ENCODE data around the gene LRSAM1.

The LRSAM1 gene

DNA sequence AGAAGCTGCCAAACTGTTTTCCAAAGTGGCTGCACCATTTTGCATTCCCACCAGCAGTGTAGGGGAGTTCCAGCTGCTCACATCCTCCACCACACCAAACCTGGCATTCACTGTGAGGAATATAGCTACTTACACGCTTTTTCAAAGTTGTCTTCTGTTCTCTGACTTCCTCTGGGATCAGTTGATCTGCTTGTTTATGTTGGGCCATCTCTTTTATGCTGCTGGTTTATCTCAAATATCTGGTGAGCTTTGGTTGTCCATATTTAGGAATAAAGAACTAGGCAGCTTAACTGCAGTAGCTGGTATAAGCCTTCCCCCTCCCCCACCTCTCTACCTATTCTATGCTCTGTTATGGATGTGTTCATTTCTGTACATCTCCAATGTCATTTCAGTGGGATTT lies 35.7 kb upstream of the LRSAM1 start:
- Histone ChIP-seq H3K9ac (ENCODE audit: low read length in 5 of 5) (no peak overlapping the region), H3K4me1 (ENCODE audit: control insufficient read depth in 5 of 5, insufficient read depth in 5 of 5, low read length in 5 of 5) (peaks cover 0 to 17% (median 5%) of the 10 kb centered on the region in 5 donors), H3K9me3 (ENCODE audit: control insufficient read depth in 5 of 5, low read length in 5 of 5) (no peaks in the 10 kb centered on the region), H3K27ac (ENCODE audit: low read depth, low read length) (no peak overlapping the region), H3K4me3 (ENCODE audit: low read depth in 1 of 5, low read length in 5 of 5) (no peak overlapping the region), H3K27me3 (ENCODE audit: control insufficient read depth in 5 of 5, insufficient read depth in 4 of 5, low read length in 5 of 5) (no peaks in the 10 kb centered on the region), H3K36me3 (ENCODE audit: control insufficient read depth in 5 of 5, insufficient read depth in 5 of 5, low read length in 5 of 5) (peaks cover 0 to 6% (median 2%) of the 10 kb centered on the region in 5 donors)

DNA sequence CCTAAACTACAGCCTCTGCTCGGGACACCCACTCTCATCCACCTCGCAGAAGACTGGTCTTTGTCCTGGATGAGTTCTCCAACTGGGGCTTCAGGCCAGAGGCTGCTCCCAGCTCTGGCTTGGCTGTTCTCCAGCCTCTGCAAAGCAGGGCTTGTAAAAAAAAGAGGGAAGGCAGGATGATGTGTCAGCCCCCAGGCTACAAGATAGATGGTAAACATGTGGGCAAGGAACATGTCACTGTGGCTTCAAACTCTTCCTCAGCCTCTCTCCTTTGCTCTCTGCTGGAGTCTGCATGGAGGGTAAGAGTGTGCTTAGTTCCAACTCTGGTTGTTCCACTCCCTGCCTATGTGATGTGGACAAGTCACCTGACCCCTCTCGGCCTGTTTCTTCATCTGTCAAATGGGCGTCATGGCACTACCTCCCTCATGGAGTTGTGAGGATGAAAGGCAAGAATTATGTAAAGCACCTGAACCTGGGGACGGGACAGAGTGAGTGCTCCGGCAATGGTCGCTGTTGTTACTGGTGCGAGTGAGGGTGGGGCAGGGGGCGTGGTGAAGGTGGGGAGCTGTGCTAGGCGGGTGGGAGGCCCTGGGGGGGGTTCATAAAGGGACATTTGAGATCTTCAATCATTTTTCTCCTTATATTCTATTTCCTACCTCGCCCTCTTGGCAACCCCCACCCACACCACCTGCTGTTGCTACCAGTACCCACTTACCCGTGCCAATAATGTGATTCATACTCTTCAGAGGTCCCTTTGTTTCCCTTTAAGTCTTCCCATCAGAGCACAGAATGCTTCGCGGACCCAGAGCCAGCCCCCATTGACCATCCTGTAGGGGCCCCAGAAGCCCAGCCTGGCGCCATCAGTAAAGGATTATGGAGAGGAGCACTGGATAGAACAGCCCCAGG lies 33.9 kb upstream of the LRSAM1 start:
- Histone ChIP-seq H3K27me3 (ENCODE audit: control insufficient read depth in 5 of 5, insufficient read depth in 4 of 5, low read length in 5 of 5) (no peaks in the 10 kb centered on the region), H3K4me3 (ENCODE audit: low read depth in 1 of 5, low read length in 5 of 5) (no peak overlapping the region), H3K36me3 (ENCODE audit: control insufficient read depth in 5 of 5, insufficient read depth in 5 of 5, low read length in 5 of 5) (peaks cover 0 to 4% (median 2%) of the 10 kb centered on the region in 5 donors), H3K9me3 (ENCODE audit: control insufficient read depth in 5 of 5, low read length in 5 of 5) (no peaks in the 10 kb centered on the region), H3K9ac (ENCODE audit: low read length in 5 of 5) (no peak overlapping the region), H3K4me1 (ENCODE audit: control insufficient read depth in 5 of 5, insufficient read depth in 5 of 5, low read length in 5 of 5) (peaks cover 0 to 18% (median 8%) of the 10 kb centered on the region in 5 donors), H3K27ac (ENCODE audit: low read depth, low read length) (no peak overlapping the region)

DNA sequence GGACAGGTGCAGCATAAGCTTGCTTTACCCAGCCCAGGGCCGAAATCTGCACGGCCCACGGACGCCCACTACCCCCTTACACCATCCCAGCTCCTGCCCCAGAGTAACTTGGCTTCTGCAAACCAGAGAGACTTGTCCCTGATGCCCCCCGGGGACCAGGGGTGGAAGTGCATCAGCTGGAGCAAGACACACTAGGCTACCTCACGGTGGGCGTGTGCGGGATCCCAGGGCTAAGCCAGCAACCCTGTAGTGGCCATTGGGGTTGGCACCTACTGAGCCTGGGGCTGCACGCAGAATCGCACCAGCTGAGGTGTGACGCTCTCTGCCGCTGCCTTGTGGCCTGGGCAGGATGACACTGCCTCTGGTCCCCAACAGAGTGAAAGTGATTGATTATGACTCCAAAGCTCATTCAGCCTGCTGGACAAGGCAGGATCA lies 33.3 kb upstream of the LRSAM1 start:
- Histone ChIP-seq H3K27me3 (ENCODE audit: control insufficient read depth in 5 of 5, insufficient read depth in 4 of 5, low read length in 5 of 5) (no peaks in the 10 kb centered on the region), H3K27ac (ENCODE audit: low read depth, low read length) (no peak overlapping the region), H3K4me3 (ENCODE audit: low read depth in 1 of 5, low read length in 5 of 5) (no peak overlapping the region), H3K9me3 (ENCODE audit: control insufficient read depth in 5 of 5, low read length in 5 of 5) (no peaks in the 10 kb centered on the region), H3K4me1 (ENCODE audit: control insufficient read depth in 5 of 5, insufficient read depth in 5 of 5, low read length in 5 of 5) (peaks cover under 1 to 23% (median 15%) of the 10 kb centered on the region in 5 donors), H3K9ac (ENCODE audit: low read length in 5 of 5) (no peak overlapping the region), H3K36me3 (ENCODE audit: control insufficient read depth in 5 of 5, insufficient read depth in 5 of 5, low read length in 5 of 5) (peaks cover 0 to 4% (median 2%) of the 10 kb centered on the region in 5 donors)

DNA sequence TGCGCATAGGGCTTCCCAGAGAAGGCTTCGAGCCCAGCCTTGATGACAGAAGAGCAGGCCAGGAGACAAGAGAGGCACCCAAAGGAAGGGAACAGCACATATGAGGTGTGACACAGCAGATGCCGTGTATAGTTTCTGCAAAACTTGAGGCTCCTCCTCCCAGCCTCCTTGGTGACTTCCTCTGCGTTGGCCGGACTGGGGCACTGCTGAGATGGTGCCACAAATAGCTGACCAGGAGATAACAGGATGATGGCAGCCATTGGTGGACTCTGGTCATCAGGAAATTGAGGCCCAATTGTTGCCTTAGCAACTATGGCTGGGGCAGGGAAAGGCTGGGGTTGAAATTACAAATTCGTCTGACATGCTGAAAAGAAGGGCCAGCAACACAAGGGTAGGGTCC lies 32.0 kb upstream of the LRSAM1 start:
- Histone ChIP-seq H3K4me3 (ENCODE audit: low read depth in 1 of 5, low read length in 5 of 5) (no peak overlapping the region), H3K9ac (ENCODE audit: low read length in 5 of 5) (no peak overlapping the region)

DNA sequence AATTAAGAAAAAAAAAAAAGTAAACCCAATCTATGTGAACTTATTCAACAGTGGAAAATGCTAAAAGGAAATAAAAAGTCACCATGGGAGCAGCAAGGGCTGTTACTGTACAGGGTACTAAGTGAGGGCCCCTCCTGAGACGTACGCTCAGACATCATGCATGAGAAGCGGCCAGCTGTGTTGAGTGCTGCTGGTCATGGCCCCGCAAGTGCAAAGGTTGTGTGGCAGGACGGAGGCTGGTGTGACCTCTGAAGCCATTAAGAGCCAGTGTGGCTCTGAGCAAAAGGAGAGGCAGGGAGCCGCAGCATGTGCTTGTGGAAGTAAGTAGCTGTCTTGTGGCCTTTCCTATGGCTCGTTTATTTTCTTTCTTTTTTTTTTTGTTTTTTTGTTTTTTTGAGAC lies 30.3 kb upstream of the LRSAM1 start:
- no peak overlapping the region for H3K4me3 ChIP-seq (ENCODE audit: low read depth in 1 of 5, low read length in 5 of 5)
- no peaks in the 10 kb centered on the region for H3K9me3 ChIP-seq (ENCODE audit: control insufficient read depth in 5 of 5, low read length in 5 of 5)
- H3K9ac ChIP-seq (ENCODE audit: low read length in 5 of 5), result no peak overlapping the region
- H3K27me3 ChIP-seq (ENCODE audit: control insufficient read depth in 5 of 5, insufficient read depth in 4 of 5, low read length in 5 of 5), result no peaks in the 10 kb centered on the region
- peaks cover 8 to 44% (median 33%) of the 10 kb centered on the region in 5 donors for H3K4me1 ChIP-seq (ENCODE audit: control insufficient read depth in 5 of 5, insufficient read depth in 5 of 5, low read length in 5 of 5)
- H3K27ac ChIP-seq (ENCODE audit: low read depth, low read length), result no peak overlapping the region
- H3K36me3 ChIP-seq (ENCODE audit: control insufficient read depth in 5 of 5, insufficient read depth in 5 of 5, low read length in 5 of 5), result peaks cover 0 to 4% (median 2%) of the 10 kb centered on the region in 5 donors

More for the DNA sequence above, 32.0 kb upstream of the LRSAM1 start:
- H3K9me3 ChIP-seq (ENCODE audit: control insufficient read depth in 5 of 5, low read length in 5 of 5), result no peaks in the 10 kb centered on the region
- H3K36me3 ChIP-seq (ENCODE audit: control insufficient read depth in 5 of 5, insufficient read depth in 5 of 5, low read length in 5 of 5), result peaks cover 0 to 4% (median 2%) of the 10 kb centered on the region in 5 donors
- H3K27ac ChIP-seq (ENCODE audit: low read depth, low read length), result no peak overlapping the region
- H3K27me3 ChIP-seq (ENCODE audit: control insufficient read depth in 5 of 5, insufficient read depth in 4 of 5, low read length in 5 of 5), result no peaks in the 10 kb centered on the region
- peaks cover 5 to 33% (median 23%) of the 10 kb centered on the region in 5 donors for H3K4me1 ChIP-seq (ENCODE audit: control insufficient read depth in 5 of 5, insufficient read depth in 5 of 5, low read length in 5 of 5)

DNA sequence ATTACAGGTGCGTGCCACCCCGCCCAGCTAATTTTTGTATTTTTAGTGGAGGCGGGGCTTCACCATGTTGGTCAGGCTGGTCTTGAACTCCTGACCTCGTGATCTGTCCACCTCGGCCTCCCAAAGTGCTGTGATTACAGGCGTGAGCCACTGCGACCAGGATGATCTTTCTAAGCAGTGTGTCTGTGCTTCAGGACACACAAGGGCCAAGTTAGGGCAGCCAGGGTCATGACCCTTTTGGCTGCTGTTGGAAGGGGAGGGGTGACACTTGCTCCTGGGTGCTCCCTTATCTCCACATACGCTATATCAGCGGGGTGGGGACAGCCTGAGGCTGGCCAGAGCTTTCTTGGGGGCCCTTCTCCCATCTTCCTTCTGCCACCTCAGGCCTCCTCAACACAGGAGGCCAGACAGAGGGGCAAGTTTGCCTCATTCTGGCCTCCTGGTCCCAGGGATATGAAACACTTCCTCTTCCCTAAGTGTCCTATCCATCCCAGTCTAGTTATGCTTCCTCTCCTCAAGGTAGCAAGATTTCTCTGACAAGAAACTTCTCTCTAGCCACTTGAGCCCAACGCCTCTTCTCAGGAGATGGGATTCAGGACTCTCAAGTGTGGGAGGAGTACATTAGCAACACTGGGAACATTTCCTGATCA lies 29.1 kb upstream of the LRSAM1 start:
- no peaks in the 10 kb centered on the region for H3K9me3 ChIP-seq (ENCODE audit: control insufficient read depth in 5 of 5, low read length in 5 of 5)
- peak overlapping the region in 3 of 5 donors; percentile 23 to 97 (median 90) for H3K9ac ChIP-seq (ENCODE audit: low read length in 5 of 5)
- peaks cover 0 to 5% (median 3%) of the 10 kb centered on the region in 5 donors for H3K36me3 ChIP-seq (ENCODE audit: control insufficient read depth in 5 of 5, insufficient read depth in 5 of 5, low read length in 5 of 5)
- H3K4me1 ChIP-seq (ENCODE audit: control insufficient read depth in 5 of 5, insufficient read depth in 5 of 5, low read length in 5 of 5), result peaks cover 8 to 39% (median 31%) of the 10 kb centered on the region in 5 donors
- no peaks in the 10 kb centered on the region for H3K27me3 ChIP-seq (ENCODE audit: control insufficient read depth in 5 of 5, insufficient read depth in 4 of 5, low read length in 5 of 5)
- H3K4me3 ChIP-seq (ENCODE audit: low read depth in 1 of 5, low read length in 5 of 5), result peak overlapping the region in 3 of 5 donors; percentile 85 to 95 (median 88)
- H3K27ac ChIP-seq (ENCODE audit: low read depth, low read length), result no peak overlapping the region

DNA sequence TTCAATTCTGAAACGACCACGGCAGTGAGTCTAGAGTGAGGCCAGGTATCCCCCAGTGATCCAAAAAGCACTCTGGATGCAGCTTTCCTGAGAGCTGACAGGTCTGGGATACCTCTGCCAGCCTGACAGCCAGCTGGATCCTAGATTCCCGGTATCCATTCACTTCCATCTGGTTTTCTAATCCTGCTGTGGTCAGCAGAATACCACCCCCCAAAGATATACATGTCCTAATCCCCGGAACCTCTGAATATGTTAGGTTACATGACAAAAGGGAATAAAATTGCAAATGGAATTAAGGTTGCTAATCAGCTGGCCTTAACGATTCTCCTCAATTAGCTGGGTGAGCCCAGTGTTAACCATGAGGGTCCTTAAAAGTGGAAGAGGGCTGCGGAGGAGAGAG lies 28.5 kb upstream of the LRSAM1 start:
- Histone ChIP-seq H3K4me1 (ENCODE audit: control insufficient read depth in 5 of 5, insufficient read depth in 5 of 5, low read length in 5 of 5) (peaks cover 8 to 38% (median 31%) of the 10 kb centered on the region in 5 donors), H3K27me3 (ENCODE audit: control insufficient read depth in 5 of 5, insufficient read depth in 4 of 5, low read length in 5 of 5) (no peaks in the 10 kb centered on the region), H3K9me3 (ENCODE audit: control insufficient read depth in 5 of 5, low read length in 5 of 5) (no peaks in the 10 kb centered on the region), H3K36me3 (ENCODE audit: control insufficient read depth in 5 of 5, insufficient read depth in 5 of 5, low read length in 5 of 5) (peaks cover 0 to 5% (median 3%) of the 10 kb centered on the region in 5 donors), H3K4me3 (ENCODE audit: low read depth in 1 of 5, low read length in 5 of 5) (peak overlapping the region; percentile 80 to 95 (median 88)), H3K9ac (ENCODE audit: low read length in 5 of 5) (peak overlapping the region in 4 of 5 donors; percentile 23 to 98 (median 94)), H3K27ac (ENCODE audit: low read depth, low read length) (peak overlapping the region; percentile 91)

DNA sequence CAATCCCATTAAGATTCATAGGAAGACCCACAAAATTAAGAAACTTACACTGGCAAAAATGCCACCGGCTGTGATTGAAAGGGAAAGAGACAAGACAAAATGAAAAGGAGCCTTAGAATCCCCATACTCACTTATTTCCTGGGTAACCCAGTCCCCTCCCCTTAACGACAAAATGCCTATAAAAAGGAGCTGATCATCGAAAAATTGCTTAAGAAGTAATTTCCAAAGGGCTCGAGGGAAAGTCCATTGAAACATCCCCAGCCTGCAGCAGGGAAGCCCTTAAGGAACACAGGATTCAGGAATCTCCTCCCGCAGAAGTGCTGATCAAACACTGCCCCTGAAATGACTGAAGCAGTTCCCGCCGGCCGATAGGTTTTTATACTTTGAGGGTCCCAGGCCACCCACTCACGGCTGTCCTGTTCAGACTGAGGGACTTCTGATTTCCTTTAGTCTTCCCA lies 27.8 kb upstream of the LRSAM1 start:
- Histone ChIP-seq H3K9ac (ENCODE audit: low read length in 5 of 5) (peak overlapping the region; percentile 90 to 98 (median 93)), H3K27me3 (ENCODE audit: control insufficient read depth in 5 of 5, insufficient read depth in 4 of 5, low read length in 5 of 5) (no peaks in the 10 kb centered on the region), H3K27ac (ENCODE audit: low read depth, low read length) (peak overlapping the region; percentile 91), H3K4me3 (ENCODE audit: low read depth in 1 of 5, low read length in 5 of 5) (peak overlapping the region; percentile 80 to 95 (median 88)), H3K9me3 (ENCODE audit: control insufficient read depth in 5 of 5, low read length in 5 of 5) (no peaks in the 10 kb centered on the region), H3K4me1 (ENCODE audit: control insufficient read depth in 5 of 5, insufficient read depth in 5 of 5, low read length in 5 of 5) (peaks cover 8 to 38% (median 31%) of the 10 kb centered on the region in 5 donors), H3K36me3 (ENCODE audit: control insufficient read depth in 5 of 5, insufficient read depth in 5 of 5, low read length in 5 of 5) (peaks cover 0 to 7% (median 5%) of the 10 kb centered on the region in 5 donors)

DNA sequence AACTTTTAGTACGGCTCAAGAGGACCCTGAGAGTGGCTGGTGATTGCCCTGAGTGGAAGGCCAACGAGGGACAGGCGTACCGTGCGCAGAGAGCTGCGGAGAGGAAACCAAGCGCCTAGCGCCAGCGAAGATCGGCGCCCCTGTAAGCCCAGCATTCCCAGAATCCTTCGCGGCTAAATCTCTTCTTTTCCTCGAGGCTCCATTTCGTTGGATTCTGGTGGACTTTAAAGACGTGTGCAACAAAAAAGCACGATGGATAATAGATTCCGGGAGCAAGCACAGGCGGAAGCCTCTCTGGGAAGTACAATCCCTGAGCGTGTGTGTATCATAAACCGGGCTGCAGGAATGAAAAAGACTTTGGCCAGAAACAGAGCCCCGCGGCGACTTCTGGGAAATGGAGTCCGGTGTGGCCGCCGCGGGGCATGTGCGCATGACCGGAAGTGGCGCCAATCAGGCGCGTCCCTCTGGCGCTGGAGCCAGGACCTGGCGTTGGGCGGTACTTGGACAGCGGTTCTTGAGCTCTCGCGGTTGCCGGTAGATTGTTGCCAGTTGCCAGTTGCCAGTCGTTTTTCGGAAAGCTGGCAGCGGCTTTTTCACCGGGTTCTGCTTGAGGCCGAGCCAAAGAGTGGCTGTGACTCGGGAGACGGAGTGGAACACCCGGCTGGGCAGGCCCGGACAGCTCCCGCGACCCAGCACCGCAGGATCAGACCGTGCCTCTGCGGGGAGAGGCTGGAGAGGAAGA lies 27.2 kb upstream of the LRSAM1 start, which contains the start of gene ZNF79:
ZNF79 (plus strand) TSS at position 449 of the 742 bp plus-strand sequence. CDS start 406 bp downstream, outside the sequence.
- Histone ChIP-seq H3K36me3 (ENCODE audit: control insufficient read depth in 5 of 5, insufficient read depth in 5 of 5, low read length in 5 of 5) (peaks cover 0 to 10% (median 8%) of the 10 kb centered on the region in 5 donors), H3K27ac (ENCODE audit: low read depth, low read length) (peak within 1 kb of the TSS; percentile 91), H3K27me3 (ENCODE audit: control insufficient read depth in 5 of 5, insufficient read depth in 4 of 5, low read length in 5 of 5) (no peaks in the 10 kb centered on the region), H3K9ac (ENCODE audit: low read length in 5 of 5) (peak within 1 kb of the TSS; percentile 90 to 98 (median 95)), H3K4me1 (ENCODE audit: control insufficient read depth in 5 of 5, insufficient read depth in 5 of 5, low read length in 5 of 5) (peaks cover 8 to 37% (median 31%) of the 10 kb centered on the region in 5 donors), H3K9me3 (ENCODE audit: control insufficient read depth in 5 of 5, low read length in 5 of 5) (no peaks in the 10 kb centered on the region), H3K4me3 (ENCODE audit: low read depth in 1 of 5, low read length in 5 of 5) (peak within 1 kb of the TSS; percentile 80 to 95 (median 88))

Data from subcutaneous abdominal adipose tissue (tissue), 5 donors.